Natural killer cell treated with Interleukin-12 subunit alpha and Interleukin-12 subunit beta and Interleukin-15 and Interleukin-18, amount 100 ng/mL, for 72 hours (primary cell): ENCODE results near the gene APBA1. TPM values are rescaled to one million over a fixed set of nuclear protein-coding genes. Genes with fewer than 3 reads are reported as not detected.

Experiments used
- ATAC-seq, 2 donors: fragments of 150-1000 bp; cut with Tn5 transposase in 1 of 2; sonication (Bioruptor Pico), chemical (Tn5 transposase) in 1 of 2; 2 replicates each; pipeline ENCODE4 v1.10.0; 2021
- DNase-seq: peaks from one replicate; pipeline ENCODE4 v3.0.0; 2022; ENCODE audit warnings: low spot score
- H3K27ac Mint-ChIP-seq, 2 donors: 1 replicate in 1 of 2; 2 replicates in 1 of 2; pipeline ENCODE4 v1.8.0; 2022; ENCODE audit warnings: mixed read lengths in 2 of 2, mild to moderate bottlenecking in 1 of 2, moderate library complexity in 1 of 2
- H3K27me3 Mint-ChIP-seq, 2 donors: 1 replicate in 1 of 2; 2 replicates in 1 of 2; pipeline ENCODE4 v1.8.0; 2022; ENCODE audit warnings: mixed read lengths in 2 of 2
- H3K36me3 Mint-ChIP-seq: one replicate; pipeline ENCODE4 v1.8.0; 2022; ENCODE audit warnings: mixed read lengths
- H3K4me1 Mint-ChIP-seq, 2 donors: 1 replicate in 1 of 2; 2 replicates in 1 of 2; pipeline ENCODE4 v1.8.0; 2022; ENCODE audit warnings: low read depth in 2 of 2, mixed read lengths in 2 of 2, mild to moderate bottlenecking in 1 of 2
- H3K4me3 Mint-ChIP-seq: one replicate; pipeline ENCODE4 v1.8.0; 2022; ENCODE audit warnings: mixed read lengths
- H3K9me3 Mint-ChIP-seq: 2 replicates; pipeline ENCODE4 v1.8.0; 2022; ENCODE audit warnings: mixed read lengths
- total RNA-seq, 2 donors: library from RNA; stranded (reverse); gene quantifications; one replicate each; pipeline ENCODE4 v1.2.3, GENCODE V29; 2022

The APBA1 gene
- total RNA-seq, 2 donors from 2014 or later, result 0.57 to 1.3 TPM

DNA sequence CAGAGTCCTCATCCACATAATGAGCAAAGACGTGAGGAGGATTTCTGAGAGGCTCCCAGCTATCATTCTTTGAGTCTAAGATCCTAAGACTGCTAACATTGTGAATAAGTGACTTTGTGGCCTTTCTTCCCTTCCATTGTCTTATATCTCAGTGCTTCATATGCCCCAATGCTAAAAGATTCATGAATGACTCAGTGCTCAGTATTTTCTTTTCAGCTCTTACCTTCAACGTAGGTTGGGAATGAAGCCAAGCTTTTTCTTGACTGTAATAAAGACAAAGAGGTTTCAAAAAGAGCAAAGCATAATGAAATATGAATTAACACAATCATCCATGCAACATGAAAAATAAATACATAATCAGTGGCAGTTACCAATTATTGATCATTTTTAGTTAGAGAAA is 200.7 kb downstream of the APBA1 start:
- H3K4me3 Mint-ChIP-seq, result no peak overlapping the region
- ATAC-seq, result no peak
- no peak overlapping the region for H3K27ac Mint-ChIP-seq
- H3K27me3 Mint-ChIP-seq, result peaks cover 21 to 40% of the 10 kb centered on the region in 2 donors
- H3K9me3 Mint-ChIP-seq, result no peaks in the 10 kb centered on the region
- peaks cover 18 to 19% of the 10 kb centered on the region in 2 donors for H3K4me1 Mint-ChIP-seq
- H3K36me3 Mint-ChIP-seq, result no peaks in the 10 kb centered on the region
- DNase-seq, result no peak

DNA sequence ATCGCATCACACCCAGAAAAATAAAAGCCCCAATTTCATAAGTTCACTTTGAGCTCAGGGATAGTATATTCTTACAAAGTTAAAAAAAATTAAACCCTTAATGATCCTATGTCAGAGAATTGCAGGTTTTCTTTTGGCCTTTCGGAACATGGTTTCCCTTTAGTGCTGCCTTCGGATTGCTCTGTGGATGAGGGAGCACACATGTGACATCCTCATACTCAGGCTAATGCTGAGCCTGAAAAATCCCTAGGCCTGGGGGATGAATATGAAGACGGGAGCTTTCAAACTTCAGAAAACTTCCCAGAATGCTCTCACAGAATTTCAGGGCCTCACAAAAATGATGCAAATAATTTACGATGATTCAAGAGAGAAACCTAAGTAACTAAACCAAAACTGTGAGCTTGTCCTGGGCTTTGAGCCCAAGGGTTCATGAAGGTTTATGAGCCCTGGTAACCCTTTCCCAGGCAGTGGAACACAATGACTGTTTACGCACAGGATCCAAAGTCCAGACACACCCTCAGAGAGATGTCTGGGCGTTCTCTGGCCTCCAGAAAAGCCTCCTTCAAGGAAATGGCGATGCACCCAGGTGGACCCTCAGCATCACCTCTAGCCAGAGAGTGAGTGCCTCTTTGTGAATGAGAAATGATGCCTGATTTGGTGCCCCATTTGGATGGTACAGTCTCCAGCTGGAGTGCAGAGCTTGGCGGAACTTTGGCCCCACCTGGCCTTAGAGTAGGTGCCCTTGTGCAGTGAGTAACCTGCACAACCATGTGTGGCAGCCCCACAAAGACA is 201.8 kb downstream of the APBA1 start:
- no peaks in the 10 kb centered on the region for H3K36me3 Mint-ChIP-seq
- H3K4me1 Mint-ChIP-seq, result peaks cover 10 to 11% of the 10 kb centered on the region in 2 donors
- no peak overlapping the region for H3K4me3 Mint-ChIP-seq
- H3K9me3 Mint-ChIP-seq, result no peaks in the 10 kb centered on the region
- DNase-seq (no peak), ATAC-seq (no peak)
- no peak overlapping the region for H3K27ac Mint-ChIP-seq
- peaks cover 16 to 29% of the 10 kb centered on the region in 2 donors for H3K27me3 Mint-ChIP-seq

DNA sequence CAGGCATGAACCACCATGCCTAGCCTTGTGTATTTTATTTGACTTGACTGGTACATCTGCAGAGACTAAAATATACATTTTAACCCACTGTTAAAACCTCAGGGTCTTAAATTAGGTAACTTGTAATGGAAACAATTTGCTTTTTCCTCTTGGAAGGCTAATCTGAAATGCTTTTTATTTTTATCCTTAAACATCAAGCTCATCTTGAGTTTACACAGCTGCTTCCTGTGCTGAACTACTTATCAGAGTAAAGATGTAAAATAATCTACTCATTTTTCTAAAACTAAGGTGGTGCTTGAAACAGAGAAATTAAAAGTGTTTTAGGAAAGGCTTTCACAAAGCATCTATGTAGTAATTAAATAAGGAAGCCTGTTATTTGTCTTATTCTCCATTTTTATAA is 203.0 kb downstream of the APBA1 start:
- DNase-seq (no peak), ATAC-seq (no peak)
- Mint-ChIP-seq H3K9me3 (no peaks in the 10 kb centered on the region), H3K36me3 (no peaks in the 10 kb centered on the region), H3K4me1 (no peaks in the 10 kb centered on the region), H3K4me3 (no peak overlapping the region), H3K27me3 (peaks cover 8 to 17% of the 10 kb centered on the region in 2 donors), H3K27ac (no peak overlapping the region)

DNA sequence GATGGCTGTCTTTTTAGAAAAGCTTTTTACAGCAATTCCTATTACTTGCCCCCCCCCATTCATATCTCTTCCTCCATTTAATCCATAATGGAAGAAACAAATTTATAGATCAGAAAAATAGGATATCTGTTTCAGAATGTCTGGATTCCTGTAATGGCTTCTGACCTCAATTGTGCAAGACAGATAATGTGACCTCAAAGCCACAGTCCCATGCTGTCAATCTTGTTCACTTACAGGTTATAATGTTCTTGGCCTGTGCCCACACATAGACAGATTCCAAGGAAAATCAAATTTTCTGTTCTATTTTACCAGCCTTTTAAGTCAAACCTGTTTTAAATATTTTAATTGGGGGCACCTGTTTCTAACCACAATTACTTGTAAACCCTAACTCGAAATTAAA is 203.8 kb downstream of the APBA1 start:
- no peaks in the 10 kb centered on the region for H3K9me3 Mint-ChIP-seq
- ATAC-seq (no peak), DNase-seq (no peak)
- H3K27ac Mint-ChIP-seq, result no peak overlapping the region
- H3K4me3 Mint-ChIP-seq, result no peak overlapping the region
- H3K36me3 Mint-ChIP-seq, result no peaks in the 10 kb centered on the region
- H3K4me1 Mint-ChIP-seq, result no peaks in the 10 kb centered on the region
- peaks cover 6 to 12% of the 10 kb centered on the region in 2 donors for H3K27me3 Mint-ChIP-seq

DNA sequence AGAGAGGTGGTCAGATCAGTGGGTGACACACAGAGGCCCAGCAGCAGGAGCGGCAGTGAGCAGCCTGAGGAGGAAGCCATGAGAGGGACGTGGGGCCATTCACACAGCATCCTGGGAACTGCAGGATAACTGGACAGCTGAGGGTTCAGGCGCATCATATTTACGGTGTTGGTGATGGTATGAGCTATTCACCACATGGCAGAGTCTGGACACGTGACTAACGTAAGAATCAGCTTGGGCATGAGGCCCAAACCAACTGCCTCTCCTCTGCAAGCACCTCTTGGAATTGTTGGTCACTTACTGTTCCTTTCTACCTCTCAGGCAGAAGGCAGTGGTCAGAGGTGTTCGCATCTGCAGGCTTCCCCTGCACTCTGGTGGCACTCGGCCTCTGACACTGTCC is 206.0 kb downstream of the APBA1 start:
- Mint-ChIP-seq H3K4me3 (no peak overlapping the region), H3K4me1 (no peaks in the 10 kb centered on the region), H3K36me3 (no peaks in the 10 kb centered on the region), H3K27me3 (no peaks in the 10 kb centered on the region), H3K27ac (no peak overlapping the region), H3K9me3 (no peaks in the 10 kb centered on the region)
- ATAC-seq, result peak in 1 of 2 donors; percentile 13
- DNase-seq, result no peak

DNA sequence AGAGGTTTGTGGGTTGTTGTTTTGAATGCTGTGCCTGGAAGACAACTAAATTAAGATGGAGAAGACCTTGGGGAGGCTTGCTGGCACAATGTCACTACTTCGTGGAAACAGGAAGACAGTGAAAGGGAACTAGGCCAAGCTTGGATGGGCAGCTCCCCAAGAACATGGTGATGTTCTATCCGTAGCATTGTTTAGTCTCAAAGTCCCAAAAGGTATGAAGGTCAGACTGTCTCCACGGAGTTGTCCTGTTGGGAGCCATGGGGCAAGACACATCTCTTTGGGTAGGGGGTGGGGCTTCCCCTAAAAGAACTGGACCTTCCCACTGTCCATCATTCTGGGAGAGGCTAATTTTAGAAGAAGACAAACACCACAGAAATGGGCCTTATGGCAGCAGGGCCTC is 206.7 kb downstream of the APBA1 start:
- no peak for ATAC-seq
- Mint-ChIP-seq H3K4me3 (no peak overlapping the region), H3K27ac (no peak overlapping the region), H3K36me3 (no peaks in the 10 kb centered on the region), H3K4me1 (no peaks in the 10 kb centered on the region), H3K9me3 (no peaks in the 10 kb centered on the region), H3K27me3 (no peaks in the 10 kb centered on the region)
- DNase-seq, result no peak

DNA sequence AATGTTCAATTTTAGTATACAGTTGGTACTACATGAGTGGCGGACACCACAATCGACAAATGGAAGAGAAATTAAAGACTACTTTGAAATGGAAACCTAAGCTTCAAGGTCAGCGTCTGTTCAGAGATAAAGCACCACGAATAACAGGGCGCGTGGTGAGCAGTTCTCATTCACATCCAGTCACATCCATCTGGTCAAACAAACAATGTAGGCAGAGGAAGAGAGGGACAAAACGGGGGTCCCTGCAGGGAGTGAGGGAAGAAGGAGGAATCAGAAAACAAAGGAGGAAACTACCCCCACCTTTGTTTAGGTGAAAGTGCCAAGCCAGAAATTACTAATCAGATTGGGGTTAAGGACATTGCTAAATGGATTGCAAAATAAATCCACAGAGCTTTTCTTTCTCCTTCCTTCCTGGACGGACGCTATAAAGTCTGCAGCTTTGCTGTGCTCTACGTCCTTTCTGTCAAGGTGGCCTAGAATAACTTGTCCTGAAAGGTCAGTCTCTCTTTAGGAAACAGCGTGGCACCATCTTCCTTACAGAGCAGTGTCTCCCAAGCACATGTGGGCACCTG is 208.6 kb downstream of the APBA1 start:
- Mint-ChIP-seq H3K27me3 (no peaks in the 10 kb centered on the region), H3K27ac (no peak overlapping the region), H3K36me3 (no peaks in the 10 kb centered on the region), H3K4me1 (no peaks in the 10 kb centered on the region), H3K9me3 (no peaks in the 10 kb centered on the region), H3K4me3 (no peak overlapping the region)
- DNase-seq (no peak), ATAC-seq (no peak)

DNA sequence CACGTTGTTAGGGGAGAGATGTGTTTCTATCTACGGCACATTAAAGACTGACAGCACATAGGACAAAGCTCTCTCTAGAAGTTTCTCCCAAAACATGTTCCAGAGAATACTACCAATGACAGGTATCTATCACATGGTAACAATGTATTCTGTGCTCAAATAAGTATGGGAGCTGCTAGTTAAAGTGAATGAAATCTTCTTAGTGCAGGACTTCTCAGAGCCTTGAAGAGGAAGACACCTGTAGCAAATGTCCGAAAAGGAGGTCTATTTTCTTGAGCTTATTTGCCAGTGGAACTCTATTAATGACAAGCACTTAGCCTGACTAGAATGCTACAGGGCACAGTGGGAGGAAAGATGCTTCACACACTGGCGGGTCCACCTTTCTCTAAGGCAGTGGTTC is 209.8 kb downstream of the APBA1 start:
- Mint-ChIP-seq H3K27me3 (no peaks in the 10 kb centered on the region), H3K27ac (no peak overlapping the region), H3K4me1 (no peaks in the 10 kb centered on the region), H3K36me3 (no peaks in the 10 kb centered on the region), H3K4me3 (no peak overlapping the region), H3K9me3 (no peaks in the 10 kb centered on the region)
- no peak for DNase-seq
- no peak for ATAC-seq

DNA sequence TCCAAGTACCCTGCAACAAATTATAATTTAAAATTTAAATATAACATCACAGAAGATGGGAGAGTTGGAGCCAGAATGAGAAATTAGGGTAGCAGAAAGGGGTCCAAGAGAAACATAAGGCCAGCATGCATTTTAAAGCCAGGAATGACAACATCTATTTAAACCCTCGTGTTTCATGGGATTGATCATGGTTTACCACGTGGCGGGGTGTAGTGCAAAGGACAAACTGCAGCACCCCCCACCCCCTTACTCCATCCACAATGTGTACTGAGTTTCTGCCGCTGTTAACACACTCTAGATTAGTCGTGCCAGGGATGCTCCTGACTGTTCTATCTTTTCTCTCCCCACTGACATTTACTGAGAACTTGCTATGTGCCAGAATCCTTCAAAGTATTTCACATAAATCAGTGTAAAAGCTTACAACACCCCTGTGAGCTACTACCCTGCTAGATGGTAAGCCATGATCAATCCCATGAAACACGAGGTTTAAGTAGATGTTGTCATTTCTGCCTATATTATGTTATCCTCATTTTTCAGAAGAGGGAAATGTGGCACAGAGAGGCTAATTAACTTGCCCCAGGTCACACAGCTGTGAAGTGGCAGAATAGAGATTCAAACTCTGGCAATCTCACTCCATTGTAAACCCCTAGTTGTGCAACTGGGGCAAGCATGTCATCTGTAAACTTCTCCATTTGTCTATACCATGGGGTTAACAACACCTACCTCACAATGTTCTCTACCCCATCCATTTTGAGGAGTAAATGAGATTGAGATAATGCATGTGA is 210.9 kb downstream of the APBA1 start:
- Mint-ChIP-seq H3K9me3 (no peaks in the 10 kb centered on the region), H3K27me3 (peaks cover 0 to 6% of the 10 kb centered on the region in 2 donors), H3K27ac (no peak overlapping the region), H3K36me3 (no peaks in the 10 kb centered on the region), H3K4me1 (no peaks in the 10 kb centered on the region), H3K4me3 (no peak overlapping the region)
- ATAC-seq (peak in 1 of 2 donors; percentile 26), DNase-seq (no peak)

DNA sequence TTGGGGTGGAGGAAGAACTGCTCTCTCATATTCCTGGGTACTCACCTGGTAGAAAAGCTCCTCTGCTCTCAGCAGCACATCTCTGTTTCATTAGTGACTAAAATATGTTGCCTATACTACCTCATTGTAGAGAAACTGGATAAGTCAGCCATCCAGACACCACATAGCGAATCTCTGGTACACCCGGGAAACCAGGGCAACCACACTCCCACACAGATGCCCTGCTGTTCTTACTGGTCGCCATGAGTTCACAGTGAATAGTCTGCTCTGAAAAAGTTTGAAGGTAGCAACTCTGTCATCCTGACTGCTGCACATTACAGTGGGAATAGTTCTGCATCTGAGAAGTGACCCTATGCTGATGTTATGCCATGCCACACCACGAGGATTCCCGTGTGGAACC is 212.2 kb downstream of the APBA1 start:
- H3K27me3 Mint-ChIP-seq, result peaks cover 0 to 6% of the 10 kb centered on the region in 2 donors

DNA sequence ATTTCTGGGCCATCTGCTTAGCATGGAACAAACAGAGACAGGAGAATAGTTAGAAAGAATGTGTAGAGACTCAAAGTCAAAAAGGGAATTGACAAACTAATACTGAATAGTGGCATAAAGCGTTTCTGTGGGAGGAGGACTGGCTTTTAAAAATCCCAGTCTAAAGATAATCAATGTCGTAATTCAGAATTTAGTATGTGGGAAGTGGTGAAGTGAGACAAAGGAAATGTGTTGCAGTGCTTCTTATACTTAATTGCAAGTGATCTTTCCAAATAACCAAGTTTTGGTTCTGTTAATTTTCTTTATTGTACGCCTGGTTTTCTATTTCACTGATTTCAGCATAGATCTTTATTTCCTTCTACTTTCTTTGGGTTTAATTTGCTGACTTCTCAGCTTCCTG is 214.0 kb downstream of the APBA1 start:
- Mint-ChIP-seq H3K27me3 (peaks cover 0 to 6% of the 10 kb centered on the region in 2 donors), H3K9me3 (no peaks in the 10 kb centered on the region), H3K36me3 (no peaks in the 10 kb centered on the region), H3K27ac (no peak overlapping the region), H3K4me1 (no peaks in the 10 kb centered on the region), H3K4me3 (no peak overlapping the region)
- DNase-seq (no peak), ATAC-seq (no peak)

More for the DNA sequence above, 212.2 kb downstream of the APBA1 start:
- Mint-ChIP-seq H3K4me3 (no peak overlapping the region), H3K9me3 (no peaks in the 10 kb centered on the region), H3K27ac (no peak overlapping the region), H3K36me3 (no peaks in the 10 kb centered on the region), H3K4me1 (no peaks in the 10 kb centered on the region)
- DNase-seq (no peak), ATAC-seq (no peak)

DNA sequence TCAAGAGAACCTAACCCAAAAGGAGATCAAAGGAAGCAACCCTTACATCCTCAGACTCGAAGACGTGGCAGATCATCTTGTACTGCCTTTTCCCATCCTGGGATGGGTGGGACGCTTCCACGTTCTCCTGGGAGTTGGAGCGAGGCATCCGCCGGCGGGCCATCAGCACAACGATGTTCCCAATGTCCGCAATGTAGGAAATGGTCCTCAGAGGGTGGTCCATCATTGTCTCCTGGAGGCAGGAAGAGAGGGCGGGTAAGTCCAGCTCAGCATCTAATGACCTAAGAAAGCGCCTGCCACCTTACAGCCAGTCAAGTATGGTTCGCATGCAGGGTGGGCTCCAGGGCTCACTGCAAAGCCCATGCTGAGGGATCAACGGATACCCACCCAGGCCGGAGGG is 216.0 kb downstream of the APBA1 start:
- no peaks in the 10 kb centered on the region for H3K36me3 Mint-ChIP-seq
- peaks cover 0 to 6% of the 10 kb centered on the region in 2 donors for H3K27me3 Mint-ChIP-seq
- ATAC-seq, result peak in 1 of 2 donors; percentile 29

DNA sequence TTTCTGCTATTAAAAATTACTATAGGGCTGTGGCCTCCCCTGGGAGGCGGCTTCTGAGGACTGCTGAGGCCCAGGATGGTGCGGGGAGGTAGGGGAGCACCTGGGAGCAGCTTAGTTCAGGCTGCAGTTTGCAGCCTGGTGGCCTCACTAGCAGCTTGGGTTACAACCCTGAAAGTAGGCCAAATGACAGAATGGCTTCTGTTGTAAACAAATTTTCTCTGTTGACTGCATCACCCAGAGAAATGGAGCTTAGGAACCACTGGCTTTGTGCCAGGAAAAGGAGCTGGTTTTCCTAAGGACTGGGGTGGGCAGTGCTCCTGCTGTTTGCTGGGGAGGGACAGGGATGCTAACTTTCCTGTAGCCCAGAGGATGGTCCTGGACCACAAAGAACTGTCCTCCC is 216.9 kb downstream of the APBA1 start:
- Mint-ChIP-seq H3K4me3 (no peak overlapping the region), H3K27me3 (peaks cover 0 to 6% of the 10 kb centered on the region in 2 donors), H3K27ac (no peak overlapping the region), H3K36me3 (no peaks in the 10 kb centered on the region), H3K9me3 (no peaks in the 10 kb centered on the region), H3K4me1 (no peaks in the 10 kb centered on the region)
- ATAC-seq (no peak), DNase-seq (no peak)

More for the DNA sequence above, 216.0 kb downstream of the APBA1 start:
- no peak overlapping the region for H3K27ac Mint-ChIP-seq
- H3K9me3 Mint-ChIP-seq, result no peaks in the 10 kb centered on the region
- H3K4me3 Mint-ChIP-seq, result no peak overlapping the region
- no peaks in the 10 kb centered on the region for H3K4me1 Mint-ChIP-seq
- no peak for DNase-seq

DNA sequence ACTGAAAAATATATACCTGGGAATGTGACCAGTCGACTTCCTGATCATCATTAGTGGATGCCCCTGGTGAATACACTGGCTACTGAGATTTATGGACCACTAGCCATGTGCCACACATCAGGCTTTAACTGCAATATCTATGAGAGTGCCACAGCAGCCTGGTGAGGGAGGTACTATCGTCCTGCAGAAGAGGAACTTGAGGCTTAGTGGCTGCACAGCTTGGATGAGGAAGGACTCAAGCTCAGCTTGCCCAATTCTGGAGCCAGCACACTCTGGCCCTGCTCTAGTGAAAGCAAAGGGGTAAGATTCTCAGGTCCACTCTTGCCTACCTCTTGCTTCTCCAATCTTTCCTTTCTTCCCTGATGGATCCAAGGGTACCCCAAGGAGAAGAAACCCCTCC is 217.8 kb downstream of the APBA1 start:
- Mint-ChIP-seq H3K4me1 (no peaks in the 10 kb centered on the region), H3K27ac (no peak overlapping the region), H3K4me3 (no peak overlapping the region), H3K36me3 (no peaks in the 10 kb centered on the region), H3K27me3 (peaks cover 0 to 6% of the 10 kb centered on the region in 2 donors), H3K9me3 (no peaks in the 10 kb centered on the region)
- ATAC-seq (no peak), DNase-seq (no peak)
